BLaER1 (cell line): ENCODE results near the gene MRPL20.

Experiments
- H3K27ac ChIP-seq: shearing (Covaris generic); formaldehyde crosslinking; 2 replicates; pipeline ENCODE4 v1.8.1; 2022
- H3K27me3 ChIP-seq: shearing (Covaris generic); formaldehyde crosslinking; 2 replicates; pipeline ENCODE4 v1.8.1; 2022
- H3K36me3 ChIP-seq: shearing (Covaris generic); formaldehyde crosslinking; 2 replicates; pipeline ENCODE4 v1.8.1; 2022
- H3K4me1 ChIP-seq: shearing (Covaris generic); formaldehyde crosslinking; 2 replicates; pipeline ENCODE4 v1.8.1; 2022
- H3K4me2 ChIP-seq: shearing (Covaris generic); formaldehyde crosslinking; 2 replicates; pipeline ENCODE4 v1.8.1; 2022
- H3K4me3 ChIP-seq: shearing (Covaris generic); formaldehyde crosslinking; 2 replicates; pipeline ENCODE4 v1.8.1; 2022
- H3K9ac ChIP-seq: shearing (Covaris generic); formaldehyde crosslinking; 2 replicates; pipeline ENCODE4 v1.8.1; 2022
- H3K9me3 ChIP-seq: shearing (Covaris generic); formaldehyde crosslinking; 2 replicates; pipeline ENCODE4 v1.8.1; 2022
- H4K20me1 ChIP-seq: shearing (Covaris generic); formaldehyde crosslinking; 2 replicates; pipeline ENCODE4 v1.8.1; 2022
- Cebpa-rat ChIP-seq: shearing (Covaris generic); IDR thresholded peaks from 2 replicates; pipeline ENCODE4 v1.8.1; 2022

MRPL20 gene

GRCh38 chr1:1437904-1438376 lies 30.8 kb upstream of the MRPL20 start:
- Histone ChIP-seq H3K4me3 (peak overlapping the region; percentile 75), H3K27ac (peak overlapping the region; percentile 94; the same call in 1 of the 2 replicates), H3K9me3 (no peaks in the 10 kb centered on the region), H3K9ac (peak overlapping the region; percentile 82), H4K20me1 (peaks cover 53% of the 10 kb centered on the region), H3K4me2 (peak overlapping the region; percentile 100), H3K36me3 (peaks cover 12% of the 10 kb centered on the region; the same call in 1 of the 2 replicates), H3K4me1 (peaks cover 92% of the 10 kb centered on the region), H3K27me3 (no peaks in the 10 kb centered on the region)
- TF ChIP-seq Cebpa-rat, result no peak

- Histone ChIP-seq H3K27me3 (no peaks in the 10 kb centered on the region), H3K4me1 (peaks cover 96% of the 10 kb centered on the region), H3K9me3 (no peaks in the 10 kb centered on the region), H3K36me3 (peaks cover 12% of the 10 kb centered on the region; the same call in 1 of the 2 replicates), H3K9ac (peak overlapping the region; percentile 82), H4K20me1 (peaks cover 53% of the 10 kb centered on the region), H3K27ac (peak overlapping the region; percentile 94; the same call in 1 of the 2 replicates), H3K4me3 (peak overlapping the region; percentile 75), H3K4me2 (peak overlapping the region; percentile 100)
- no peak for TF ChIP-seq Cebpa-rat
Measured at GRCh38 chr1:1437033-1437903, 30.2 kb upstream of the MRPL20 start.

GRCh38 chr1:1436630-1437032 lies 29.5 kb upstream of the MRPL20 start:
- no peak for TF ChIP-seq Cebpa-rat
- H3K4me3 ChIP-seq, result peak overlapping the region; percentile 75
- peak overlapping the region; percentile 82 for H3K9ac ChIP-seq
- no peaks in the 10 kb centered on the region for H3K9me3 ChIP-seq
- H3K4me1 ChIP-seq, result peaks cover 96% of the 10 kb centered on the region
- H3K36me3 ChIP-seq, result peaks cover 12% of the 10 kb centered on the region; the same call in 1 of the 2 replicates
- peak overlapping the region; percentile 100 for H3K4me2 ChIP-seq
- peaks cover 53% of the 10 kb centered on the region for H4K20me1 ChIP-seq
- no peaks in the 10 kb centered on the region for H3K27me3 ChIP-seq
- H3K27ac ChIP-seq, result peak overlapping the region; percentile 94; the same call in 1 of the 2 replicates

- H3K27ac ChIP-seq, result peak overlapping the region; percentile 94; the same call in 1 of the 2 replicates
- H3K4me2 ChIP-seq, result peak overlapping the region; percentile 100
- H4K20me1 ChIP-seq, result peaks cover 49% of the 10 kb centered on the region
- no peak for TF ChIP-seq Cebpa-rat
- H3K9ac ChIP-seq, result peak overlapping the region; percentile 82
- H3K27me3 ChIP-seq, result no peaks in the 10 kb centered on the region
- H3K4me1 ChIP-seq, result peaks cover 96% of the 10 kb centered on the region
- H3K36me3 ChIP-seq, result peaks cover 12% of the 10 kb centered on the region; the same call in 1 of the 2 replicates
- H3K9me3 ChIP-seq, result no peaks in the 10 kb centered on the region
- H3K4me3 ChIP-seq, result peak overlapping the region; percentile 75
Measured at GRCh38 chr1:1435911-1436629, 29.0 kb upstream of the MRPL20 start.

- Histone ChIP-seq H3K4me1 (peaks cover 96% of the 10 kb centered on the region), H3K36me3 (peaks cover 12% of the 10 kb centered on the region; the same call in 1 of the 2 replicates), H3K9me3 (no peaks in the 10 kb centered on the region), H3K27me3 (no peaks in the 10 kb centered on the region), H3K4me3 (peak within 1 kb of the TSS; percentile 75), H4K20me1 (peaks cover 41% of the 10 kb centered on the region), H3K27ac (peak within 1 kb of the TSS; percentile 94), H3K9ac (peak within 1 kb of the TSS; percentile 82), H3K4me2 (peak within 1 kb of the TSS; percentile 100)
- no peak for TF ChIP-seq Cebpa-rat
Measured at GRCh38 chr1:1435106-1435903, 28.2 kb upstream of the MRPL20 start, which contains the start of gene VWA1. Gene VWA1, plus strand, starts transcription at chr1:1435690. Its CDS starts 59 bp downstream, at chr1:1435749.

GRCh38 chr1:1434824-1435105 lies 27.7 kb upstream of the MRPL20 start:
- peak overlapping the region; percentile 94 for H3K27ac ChIP-seq
- peak overlapping the region; percentile 75 for H3K4me3 ChIP-seq
- H3K4me2 ChIP-seq, result peak overlapping the region; percentile 100
- H3K36me3 ChIP-seq, result peaks cover 10% of the 10 kb centered on the region; the same call in 1 of the 2 replicates
- H3K9me3 ChIP-seq, result no peaks in the 10 kb centered on the region
- no peaks in the 10 kb centered on the region for H3K27me3 ChIP-seq
- peak overlapping the region; percentile 82 for H3K9ac ChIP-seq
- TF ChIP-seq Cebpa-rat, result no peak
- peaks cover 36% of the 10 kb centered on the region for H4K20me1 ChIP-seq
- H3K4me1 ChIP-seq, result peaks cover 96% of the 10 kb centered on the region

- H3K27me3 ChIP-seq, result no peaks in the 10 kb centered on the region
- peak overlapping the region; percentile 100 for H3K4me2 ChIP-seq
- peaks cover 5% of the 10 kb centered on the region; the same call in 1 of the 2 replicates for H3K36me3 ChIP-seq
- H3K4me3 ChIP-seq, result peak overlapping the region; percentile 75
- H3K9me3 ChIP-seq, result no peaks in the 10 kb centered on the region
- H3K9ac ChIP-seq, result peak overlapping the region; percentile 82
- peaks cover 34% of the 10 kb centered on the region for H4K20me1 ChIP-seq
- no peak for TF ChIP-seq Cebpa-rat
- H3K27ac ChIP-seq, result peak overlapping the region; percentile 94
- peaks cover 96% of the 10 kb centered on the region for H3K4me1 ChIP-seq
Measured at GRCh38 chr1:1434131-1434823, 27.2 kb upstream of the MRPL20 start.

GRCh38 chr1:1433804-1434130 lies 26.7 kb upstream of the MRPL20 start:
- Histone ChIP-seq H3K27me3 (no peaks in the 10 kb centered on the region), H3K27ac (peak overlapping the region; percentile 94), H3K4me1 (peaks cover 96% of the 10 kb centered on the region), H3K4me3 (peak overlapping the region; percentile 75), H3K9ac (peak overlapping the region; percentile 82), H4K20me1 (peaks cover 29% of the 10 kb centered on the region), H3K9me3 (no peaks in the 10 kb centered on the region), H3K36me3 (0 out of 2 replicates have a peak, but pooled peaks cover under 1% of the 10 kb centered on the region), H3K4me2 (peak overlapping the region; percentile 100)
- TF ChIP-seq Cebpa-rat, result no peak
